ENCODE measurements around the gene NPBWR2. TPM values are rescaled to one million over a fixed set of nuclear protein-coding genes. Genes with fewer than 3 reads are reported as not detected.

The NPBWR2 gene
- total RNA-seq, 1 donor from 2014 or later: not detected

GRCh38 chr20:64102647-64103354, 4.6 kb downstream of the NPBWR2 start:
- Histone ChIP-seq H3K27ac (no peak overlapping the region), H3K27me3 (peaks cover 4% of the 10 kb centered on the region), H3K36me3 (no peaks in the 10 kb centered on the region), H3K9me3 (no peaks in the 10 kb centered on the region), H3K4me1 (no peaks in the 10 kb centered on the region), H3K4me3 (peak overlapping the region in 1 of 2 donors; percentile 45)
- DNase-seq (ENCODE audit: low spot score in 2 of 2): no peak
- intact Hi-C loops (cut with DNase I): no loop called here
- no peak for TF ChIP-seq CTCF (IDR thresholded peaks at IDR 0.05)

DNA sequence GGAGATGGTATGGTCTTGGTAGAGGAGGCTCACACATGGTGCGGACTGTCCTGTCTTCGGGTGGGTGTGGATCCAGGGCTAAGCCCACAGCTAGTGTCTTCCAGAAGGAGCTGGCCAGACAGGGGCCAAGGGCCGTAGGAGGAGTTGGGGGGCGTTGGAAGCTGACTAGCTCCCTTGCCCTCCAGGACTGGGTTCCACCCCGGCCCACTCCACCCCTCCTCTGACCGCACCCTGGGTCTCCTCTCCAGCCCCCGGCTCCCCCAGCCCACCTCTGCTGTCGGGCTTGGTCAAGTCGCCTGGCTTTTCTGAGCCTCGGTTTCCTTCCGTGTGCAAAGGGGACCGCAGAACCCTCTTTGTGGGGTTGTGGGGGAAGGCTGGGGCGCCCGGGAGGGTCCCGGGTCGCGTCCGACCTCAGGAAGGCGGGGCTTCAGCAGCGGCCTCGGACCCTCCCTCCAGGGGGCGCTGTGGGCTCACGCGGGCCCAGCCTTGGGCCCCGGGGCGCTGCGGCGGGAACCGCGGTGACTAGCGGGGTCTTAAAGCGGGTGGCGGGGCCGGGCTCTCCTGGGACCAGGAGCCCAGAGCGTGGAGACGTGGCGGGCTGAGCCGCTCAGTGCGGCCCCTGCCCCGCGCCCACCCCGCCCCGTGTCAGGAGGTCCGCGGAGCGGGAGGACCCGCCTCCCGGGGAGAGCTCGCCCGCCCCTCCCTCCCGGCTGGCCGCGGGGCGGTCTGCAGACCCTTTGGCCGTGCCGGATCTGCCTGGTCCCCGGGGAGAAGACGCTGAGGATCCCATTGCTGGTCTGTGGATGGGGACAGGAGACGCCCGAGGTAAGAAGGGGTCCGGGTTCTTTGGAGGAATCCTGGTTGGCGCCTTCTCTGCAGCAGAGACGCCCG, 5.4 kb downstream of the NPBWR2 start:
- no peaks in the 10 kb centered on the region for H3K36me3 ChIP-seq
- H3K4me3 ChIP-seq: peak overlapping the region; percentile 42 to 45
- H3K4me1 ChIP-seq: no peaks in the 10 kb centered on the region
- H3K27ac ChIP-seq: no peak overlapping the region
- DNase-seq (ENCODE audit: low spot score in 2 of 2): no peak
- intact Hi-C loops (cut with DNase I): no loop called here
- TF ChIP-seq CTCF (IDR thresholded peaks at IDR 0.05): peak; percentile 16 to 46 (median 20)
- H3K9me3 ChIP-seq: no peaks in the 10 kb centered on the region
- peaks cover 4% of the 10 kb centered on the region for H3K27me3 ChIP-seq

- DNase-seq (ENCODE audit: low spot score in 2 of 2): no peak
- Histone ChIP-seq H3K27ac (no peak overlapping the region), H3K4me3 (no peak overlapping the region), H3K36me3 (no peaks in the 10 kb centered on the region), H3K9me3 (no peaks in the 10 kb centered on the region), H3K4me1 (no peaks in the 10 kb centered on the region), H3K27me3 (peaks cover 4% of the 10 kb centered on the region)
- intact Hi-C loops (cut with DNase I): no loop called here
- TF ChIP-seq CTCF (IDR thresholded peaks at IDR 0.05): no peak
These were observed 6.2 kb downstream of the NPBWR2 start for GRCh38 chr20:64100946-64101688.

GRCh38 chr20:64100566-64100888, 6.8 kb downstream of the NPBWR2 start:
- Histone ChIP-seq H3K27ac (no peak overlapping the region), H3K36me3 (no peaks in the 10 kb centered on the region), H3K9me3 (no peaks in the 10 kb centered on the region), H3K27me3 (peaks cover 4% of the 10 kb centered on the region), H3K4me3 (no peak overlapping the region), H3K4me1 (no peaks in the 10 kb centered on the region)
- no peak for DNase-seq (ENCODE audit: low spot score in 2 of 2)
- no peak for TF ChIP-seq CTCF (IDR thresholded peaks at IDR 0.05)
- intact Hi-C loops (cut with DNase I): no loop called here

DNA sequence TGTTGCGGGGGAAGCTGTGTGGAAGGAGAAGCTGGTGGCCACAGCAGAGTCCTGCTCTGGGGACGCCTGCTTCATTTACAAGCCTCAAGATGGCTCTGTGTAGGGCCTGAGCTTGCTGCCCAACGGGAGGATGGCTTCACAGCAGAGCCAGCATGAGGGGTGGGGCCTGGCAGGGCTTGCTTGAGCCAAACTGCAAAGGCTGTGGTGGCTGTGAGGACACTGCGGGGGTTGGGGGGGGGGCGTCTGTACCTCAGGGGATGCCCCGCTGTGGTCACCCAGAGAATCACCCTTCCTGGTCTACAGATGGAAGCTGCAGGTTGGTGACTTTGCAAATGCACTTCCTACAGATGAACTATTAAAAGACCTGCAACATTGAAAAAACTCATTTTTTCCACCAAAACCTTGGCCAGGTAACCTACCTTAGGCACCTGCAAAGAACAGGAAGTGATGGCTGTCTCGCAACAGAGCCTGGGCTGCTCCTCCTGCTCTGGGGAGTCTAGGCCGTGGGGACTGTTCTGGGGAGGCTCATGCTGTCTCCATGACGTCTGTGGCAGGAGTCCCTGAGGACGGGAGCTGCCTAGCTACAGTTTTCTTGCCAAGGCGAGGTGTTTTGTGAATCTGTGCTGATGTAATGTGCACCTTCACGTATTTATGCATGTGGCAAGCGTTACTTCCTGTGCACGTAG, 7.3 kb downstream of the NPBWR2 start:
- no peak for TF ChIP-seq CTCF (IDR thresholded peaks at IDR 0.05)
- intact Hi-C loops (cut with DNase I): no loop called here
- Histone ChIP-seq H3K9me3 (no peaks in the 10 kb centered on the region), H3K27ac (no peak overlapping the region), H3K4me3 (no peak overlapping the region), H3K4me1 (no peaks in the 10 kb centered on the region), H3K36me3 (no peaks in the 10 kb centered on the region), H3K27me3 (peaks cover 4% of the 10 kb centered on the region)
- no peak for DNase-seq (ENCODE audit: low spot score in 2 of 2)

Measured in ascending aorta (tissue), 2 donors.